ENCODE results near the gene JADE3. TPM values are rescaled to one million over a fixed set of nuclear protein-coding genes. Genes with fewer than 3 reads are reported as not detected.

The JADE3 gene
- polyA plus RNA-seq (2013), result 15.6 and 15.7 TPM in 2 replicates

DNA sequence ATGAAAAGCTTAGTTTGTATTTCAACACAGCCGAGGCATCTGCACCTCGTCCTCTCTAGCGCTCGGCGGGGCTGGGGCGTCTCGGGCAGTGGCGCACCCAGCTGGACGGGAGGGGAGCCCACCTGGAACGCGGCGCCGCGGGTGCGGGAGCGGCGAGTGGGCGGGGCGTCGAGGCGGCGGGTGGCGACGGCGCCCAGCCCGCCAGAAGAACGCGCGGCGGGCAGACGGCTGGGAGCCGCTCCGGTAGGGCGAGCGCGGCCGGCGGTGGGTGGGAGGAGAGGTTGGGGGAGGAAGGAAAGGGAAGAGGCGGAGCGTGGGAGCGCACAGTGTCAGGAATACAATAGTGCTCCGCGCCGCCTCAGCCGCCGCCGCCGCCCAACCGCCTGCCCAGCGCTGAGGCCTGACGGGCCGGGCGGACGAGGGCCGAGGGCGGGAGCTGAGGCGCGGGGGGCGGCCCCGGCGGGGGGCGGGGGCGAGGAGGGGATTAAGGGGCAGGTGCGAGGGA is at the start of gene JADE3:
Gene JADE3, plus strand, starts transcription at position 324 of the 505 bp plus-strand sequence. CDS start 72,474 bp downstream, outside the sequence.
- peak within 1 kb of the TSS; percentile 53 for H2BK12ac ChIP-seq (ENCODE audit: low read length)
- no peaks in the 10 kb centered on the region for H3K27me3 ChIP-seq (ENCODE audit: insufficient read depth, low read length)
- peak within 1 kb of the TSS; percentile 66 for H2AFZ ChIP-seq (ENCODE audit: insufficient read depth, low read length, poor library complexity)
- peaks cover 17% of the 10 kb centered on the region for H3K79me2 ChIP-seq (ENCODE audit: control insufficient read depth, insufficient read depth, low read length, poor library complexity)
- H3K4me1 ChIP-seq (ENCODE audit: control insufficient read depth in 1 of 2, insufficient read depth in 2 of 2, low read length in 2 of 2), result peaks cover 0 to 7% of the 10 kb centered on the region in 2 experiments
- peak within 1 kb of the TSS; percentile 96 for H3K14ac ChIP-seq (ENCODE audit: low read length)
- H3K4me3 ChIP-seq (ENCODE audit: low read depth, low read length), result peak within 1 kb of the TSS; percentile 86
- H3K27ac ChIP-seq (ENCODE audit: low read depth, low read length), result peak within 1 kb of the TSS; percentile 94
- peak within 1 kb of the TSS; percentile 85 for H4K12ac ChIP-seq (ENCODE audit: low read depth, low read length)
- no peaks in the 10 kb centered on the region for H3K36me3 ChIP-seq (ENCODE audit: control insufficient read depth in 1 of 2, insufficient read depth in 2 of 2, low read length in 2 of 2)
- H4K8ac ChIP-seq (ENCODE audit: low read depth, low read length), result peak within 1 kb of the TSS; percentile 77
- WGBS (ENCODE audit: extremely low coverage, insufficient coverage, insufficient read length), result no CpG with 5 or more reads among the region's 64 CpGs
- no peak within 1 kb of the TSS for H3K23ac ChIP-seq (ENCODE audit: low read length)
- peak within 1 kb of the TSS; percentile 95 for H4K91ac ChIP-seq (ENCODE audit: low read depth, low read length)
- peaks cover 13% of the 10 kb centered on the region for H3K79me1 ChIP-seq (ENCODE audit: low read length)
- H3K18ac ChIP-seq (ENCODE audit: low read length), result peak within 1 kb of the TSS; percentile 97
- peak within 1 kb of the TSS; percentile 95 for H2BK5ac ChIP-seq (ENCODE audit: low read depth, low read length, poor library complexity)
- H3K4ac ChIP-seq (ENCODE audit: low read depth, low read length), result peak within 1 kb of the TSS; percentile 97
- H3K9me3 ChIP-seq (ENCODE audit: insufficient read depth, low read depth, low read length), result no peaks in the 10 kb centered on the region
- H2AK5ac ChIP-seq (ENCODE audit: low read length), result peak within 1 kb of the TSS; percentile 96
- DNase-seq, result peak; percentile 66 to 70
- H3K9ac ChIP-seq (ENCODE audit: low read length), result peak within 1 kb of the TSS; percentile 87
- H3K4me2 ChIP-seq (ENCODE audit: low read length), result peak within 1 kb of the TSS; percentile 83
- H2BK120ac ChIP-seq (ENCODE audit: insufficient read depth, low read length, poor library complexity), result peak within 1 kb of the TSS; percentile 90

DNA sequence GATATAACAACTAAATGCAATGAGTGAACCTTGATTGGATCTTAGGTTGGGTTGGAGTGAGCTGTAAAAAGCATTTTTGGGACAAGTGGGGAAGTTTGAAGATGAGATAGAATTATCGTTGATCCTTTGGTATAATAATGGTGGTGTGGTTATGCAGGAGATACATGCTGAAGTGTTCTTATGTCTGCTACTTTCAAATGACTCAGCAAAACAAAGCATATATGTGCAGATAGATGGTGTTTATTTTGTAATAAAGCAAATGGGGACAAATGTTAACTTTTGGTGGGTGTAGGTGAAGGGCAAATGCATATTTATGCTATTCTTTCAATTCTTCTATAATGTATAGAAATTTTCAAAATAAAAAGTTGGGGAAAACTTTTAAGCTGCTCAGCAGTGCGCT is 49.1 kb upstream of the JADE3 start:
- Histone ChIP-seq H4K8ac (ENCODE audit: low read depth, low read length) (no peak overlapping the region), H3K79me2 (ENCODE audit: control insufficient read depth, insufficient read depth, low read length, poor library complexity) (no peaks in the 10 kb centered on the region), H3K4ac (ENCODE audit: low read depth, low read length) (no peak overlapping the region), H3K36me3 (ENCODE audit: control insufficient read depth in 1 of 2, insufficient read depth in 2 of 2, low read length in 2 of 2) (peaks cover 5 to 6% of the 10 kb centered on the region in 2 experiments), H3K4me3 (ENCODE audit: low read depth, low read length) (no peak overlapping the region), H3K14ac (ENCODE audit: low read length) (no peak overlapping the region), H3K27ac (ENCODE audit: low read depth, low read length) (no peak overlapping the region), H3K9ac (ENCODE audit: low read length) (no peak overlapping the region), H4K12ac (ENCODE audit: low read depth, low read length) (no peak overlapping the region), H3K9me3 (ENCODE audit: insufficient read depth, low read depth, low read length) (no peaks in the 10 kb centered on the region), H2AFZ (ENCODE audit: insufficient read depth, low read length, poor library complexity) (no peak overlapping the region), H3K4me1 (ENCODE audit: control insufficient read depth in 1 of 2, insufficient read depth in 2 of 2, low read length in 2 of 2) (no peaks in the 10 kb centered on the region), H3K27me3 (ENCODE audit: insufficient read depth, low read length) (no peaks in the 10 kb centered on the region), H3K18ac (ENCODE audit: low read length) (no peak overlapping the region), H4K91ac (ENCODE audit: low read depth, low read length) (no peak overlapping the region), H2BK120ac (ENCODE audit: insufficient read depth, low read length, poor library complexity) (no peak overlapping the region), H3K23ac (ENCODE audit: low read length) (no peak overlapping the region), H2AK5ac (ENCODE audit: low read length) (no peak overlapping the region), H2BK12ac (ENCODE audit: low read length) (no peak overlapping the region), H2BK5ac (ENCODE audit: low read depth, low read length, poor library complexity) (no peak overlapping the region), H3K79me1 (ENCODE audit: low read length) (no peaks in the 10 kb centered on the region), H3K4me2 (ENCODE audit: low read length) (no peak overlapping the region)
- DNase-seq, result no peak
- WGBS (ENCODE audit: extremely low coverage, insufficient coverage, insufficient read length), result no CpG with 5 or more reads among the region's 2 CpGs

DNA sequence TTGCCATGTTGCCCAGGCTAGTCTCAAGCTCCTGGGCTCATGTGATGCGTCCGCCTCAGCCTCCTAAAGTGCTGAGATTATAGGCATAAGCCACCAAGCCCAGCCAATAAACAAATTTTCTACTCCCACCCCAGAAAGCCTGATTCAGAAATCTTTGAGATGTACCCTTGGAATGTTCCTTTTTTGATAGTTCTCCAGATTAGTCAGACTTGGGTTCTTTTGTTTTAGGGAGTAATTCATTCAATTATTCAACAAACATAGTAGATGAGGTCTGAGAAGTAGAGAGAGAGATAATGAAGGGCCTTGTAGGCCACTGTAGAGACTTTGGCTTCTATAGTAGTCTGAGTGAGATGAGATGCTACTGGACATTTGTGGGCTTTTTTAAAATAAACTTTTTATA is 47.6 kb upstream of the JADE3 start:
- H3K14ac ChIP-seq (ENCODE audit: low read length), result no peak overlapping the region
- no CpG with 5 or more reads among the region's 2 CpGs for WGBS (ENCODE audit: extremely low coverage, insufficient coverage, insufficient read length)
- H3K9ac ChIP-seq (ENCODE audit: low read length), result no peak overlapping the region
- H3K36me3 ChIP-seq (ENCODE audit: control insufficient read depth in 1 of 2, insufficient read depth in 2 of 2, low read length in 2 of 2), result peaks cover 5 to 7% of the 10 kb centered on the region in 2 experiments
- H3K4me3 ChIP-seq (ENCODE audit: low read depth, low read length), result no peak overlapping the region
- no peak overlapping the region for H3K4me2 ChIP-seq (ENCODE audit: low read length)
- no peaks in the 10 kb centered on the region for H3K79me1 ChIP-seq (ENCODE audit: low read length)
- no peak overlapping the region for H2BK12ac ChIP-seq (ENCODE audit: low read length)
- H4K12ac ChIP-seq (ENCODE audit: low read depth, low read length), result no peak overlapping the region
- H3K27ac ChIP-seq (ENCODE audit: low read depth, low read length), result no peak overlapping the region
- no peak for DNase-seq
- no peaks in the 10 kb centered on the region for H3K79me2 ChIP-seq (ENCODE audit: control insufficient read depth, insufficient read depth, low read length, poor library complexity)
- H2BK120ac ChIP-seq (ENCODE audit: insufficient read depth, low read length, poor library complexity), result no peak overlapping the region
- H3K27me3 ChIP-seq (ENCODE audit: insufficient read depth, low read length), result no peaks in the 10 kb centered on the region
- no peak overlapping the region for H3K4ac ChIP-seq (ENCODE audit: low read depth, low read length)
- no peak overlapping the region for H3K18ac ChIP-seq (ENCODE audit: low read length)
- no peak overlapping the region for H2BK5ac ChIP-seq (ENCODE audit: low read depth, low read length, poor library complexity)
- no peaks in the 10 kb centered on the region for H3K9me3 ChIP-seq (ENCODE audit: insufficient read depth, low read depth, low read length)
- no peak overlapping the region for H3K23ac ChIP-seq (ENCODE audit: low read length)
- H3K4me1 ChIP-seq (ENCODE audit: control insufficient read depth in 1 of 2, insufficient read depth in 2 of 2, low read length in 2 of 2), result no peaks in the 10 kb centered on the region
- no peak overlapping the region for H4K8ac ChIP-seq (ENCODE audit: low read depth, low read length)
- H4K91ac ChIP-seq (ENCODE audit: low read depth, low read length), result no peak overlapping the region
- H2AK5ac ChIP-seq (ENCODE audit: low read length), result no peak overlapping the region
- H2AFZ ChIP-seq (ENCODE audit: insufficient read depth, low read length, poor library complexity), result no peak overlapping the region

- Histone ChIP-seq H3K18ac (ENCODE audit: low read length) (no peak overlapping the region), H3K4me3 (ENCODE audit: low read depth, low read length) (no peak overlapping the region), H3K9me3 (ENCODE audit: insufficient read depth, low read depth, low read length) (no peaks in the 10 kb centered on the region), H2BK12ac (ENCODE audit: low read length) (no peak overlapping the region), H3K79me1 (ENCODE audit: low read length) (no peaks in the 10 kb centered on the region), H3K4me2 (ENCODE audit: low read length) (no peak overlapping the region), H3K9ac (ENCODE audit: low read length) (no peak overlapping the region), H3K27me3 (ENCODE audit: insufficient read depth, low read length) (no peaks in the 10 kb centered on the region), H2BK120ac (ENCODE audit: insufficient read depth, low read length, poor library complexity) (no peak overlapping the region), H4K91ac (ENCODE audit: low read depth, low read length) (no peak overlapping the region), H3K27ac (ENCODE audit: low read depth, low read length) (no peak overlapping the region), H2AK5ac (ENCODE audit: low read length) (no peak overlapping the region), H3K36me3 (ENCODE audit: control insufficient read depth in 1 of 2, insufficient read depth in 2 of 2, low read length in 2 of 2) (peaks cover 5 to 7% of the 10 kb centered on the region in 2 experiments), H3K79me2 (ENCODE audit: control insufficient read depth, insufficient read depth, low read length, poor library complexity) (no peaks in the 10 kb centered on the region), H2BK5ac (ENCODE audit: low read depth, low read length, poor library complexity) (no peak overlapping the region), H3K4me1 (ENCODE audit: control insufficient read depth in 1 of 2, insufficient read depth in 2 of 2, low read length in 2 of 2) (no peaks in the 10 kb centered on the region), H3K4ac (ENCODE audit: low read depth, low read length) (no peak overlapping the region), H3K14ac (ENCODE audit: low read length) (no peak overlapping the region), H4K8ac (ENCODE audit: low read depth, low read length) (no peak overlapping the region), H2AFZ (ENCODE audit: insufficient read depth, low read length, poor library complexity) (no peak overlapping the region), H3K23ac (ENCODE audit: low read length) (no peak overlapping the region), H4K12ac (ENCODE audit: low read depth, low read length) (no peak overlapping the region)
- DNase-seq, result peak in 1 of 2 donors; percentile 9
- WGBS (ENCODE audit: extremely low coverage, insufficient coverage, insufficient read length), result no CpG with 5 or more reads among the region's 4 CpGs
These were observed 46.9 kb upstream of the JADE3 start for GRCh38 chrX:46865281-46865680.
